Fibroblast of pulmonary artery (primary cell): ENCODE results near the gene PRMT3.

ENCODE experiments used
- DNase-seq: peaks from one replicate; pipeline ENCODE4 v3.0.0-alpha.2; 2010; ENCODE audit warnings: low read depth
- H3K4me3 ChIP-seq: replicated peaks from 2 replicates; pipeline ENCODE4 v1.5.1; 2011; ENCODE audit warnings: low read depth, mild to moderate bottlenecking, control low read depth, low read length, moderate library complexity
- CTCF ChIP-seq: IDR thresholded peaks from 2 replicates; pipeline ENCODE4 v1.5.1; 2011; ENCODE audit warnings: mild to moderate bottlenecking, control low read depth, low read length, inconsistent platforms; ENCODE audit errors: missing control alignments

PRMT3 gene

GRCh38 chr11:20403059-20403458 is 15.5 kb downstream of the PRMT3 start:
- no peak for TF ChIP-seq CTCF
- no peak for DNase-seq
- no peak overlapping the region for H3K4me3 ChIP-seq

GRCh38 chr11:20406484-20406883 is 19.0 kb downstream of the PRMT3 start:
- no peak for TF ChIP-seq CTCF
- H3K4me3 ChIP-seq = no peak overlapping the region
- no peak for DNase-seq

- no peak for DNase-seq
- TF ChIP-seq CTCF = no peak
- no peak overlapping the region for H3K4me3 ChIP-seq
Observed at GRCh38 chr11:20407344-20407743, 19.8 kb downstream of the PRMT3 start.

GRCh38 chr11:20415432-20415831 is 27.9 kb downstream of the PRMT3 start:
- H3K4me3 ChIP-seq = no peak overlapping the region
- TF ChIP-seq CTCF = no peak
- no peak for DNase-seq

GRCh38 chr11:20417771-20418170 is 30.3 kb downstream of the PRMT3 start:
- no peak for DNase-seq
- no peak overlapping the region for H3K4me3 ChIP-seq
- no peak for TF ChIP-seq CTCF

- H3K4me3 ChIP-seq = no peak overlapping the region
- no peak for TF ChIP-seq CTCF
- no peak for DNase-seq
Observed at GRCh38 chr11:20421946-20422345, 34.4 kb downstream of the PRMT3 start.

GRCh38 chr11:20429216-20429615 is 41.7 kb downstream of the PRMT3 start:
- DNase-seq = no peak
- no peak for TF ChIP-seq CTCF
- H3K4me3 ChIP-seq = no peak overlapping the region
